ENCODE data around the gene THOC6. TPM values are rescaled to one million over a fixed set of nuclear protein-coding genes. Genes with fewer than 3 reads are reported as not detected.

Gene THOC6
- total RNA-seq, 2 donors from 2014 or later, result 45.8 to 52.4 TPM

DNA sequence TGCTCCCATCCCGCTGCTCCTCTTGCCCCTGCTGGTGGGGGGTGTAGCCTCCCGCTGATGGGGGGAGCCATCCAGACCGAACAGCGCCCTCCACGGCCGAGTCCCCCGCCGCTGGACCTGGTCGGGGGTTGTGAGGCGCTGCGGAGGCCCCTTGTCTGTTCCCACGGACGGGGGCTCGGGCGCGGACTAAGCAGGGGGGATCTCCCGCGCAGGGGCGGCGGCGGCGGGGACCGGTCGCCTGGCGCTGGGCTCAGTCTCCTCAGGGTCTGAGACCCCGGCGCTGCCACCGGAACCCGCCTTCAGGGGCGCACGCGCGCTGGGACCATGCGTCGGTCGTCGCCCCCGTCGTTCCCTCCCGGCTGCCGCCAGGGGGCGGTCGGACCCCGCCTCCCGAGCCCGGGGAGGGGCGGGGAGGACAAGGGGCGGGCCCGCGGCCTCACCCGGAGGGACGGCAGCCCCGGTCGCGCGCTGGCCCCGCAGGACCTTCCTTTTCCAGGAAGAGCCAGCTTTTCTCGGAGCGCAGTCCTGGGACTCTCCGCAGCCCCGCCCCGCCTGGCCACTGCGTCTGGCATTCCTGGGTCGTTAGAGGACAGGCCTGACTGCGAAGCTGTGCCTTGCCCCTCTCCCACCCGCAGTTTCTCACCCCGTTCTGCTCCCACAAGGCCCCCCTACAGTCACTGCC lies 35.3 kb downstream of the THOC6 start:
- TF ChIP-seq, protein P1, sequence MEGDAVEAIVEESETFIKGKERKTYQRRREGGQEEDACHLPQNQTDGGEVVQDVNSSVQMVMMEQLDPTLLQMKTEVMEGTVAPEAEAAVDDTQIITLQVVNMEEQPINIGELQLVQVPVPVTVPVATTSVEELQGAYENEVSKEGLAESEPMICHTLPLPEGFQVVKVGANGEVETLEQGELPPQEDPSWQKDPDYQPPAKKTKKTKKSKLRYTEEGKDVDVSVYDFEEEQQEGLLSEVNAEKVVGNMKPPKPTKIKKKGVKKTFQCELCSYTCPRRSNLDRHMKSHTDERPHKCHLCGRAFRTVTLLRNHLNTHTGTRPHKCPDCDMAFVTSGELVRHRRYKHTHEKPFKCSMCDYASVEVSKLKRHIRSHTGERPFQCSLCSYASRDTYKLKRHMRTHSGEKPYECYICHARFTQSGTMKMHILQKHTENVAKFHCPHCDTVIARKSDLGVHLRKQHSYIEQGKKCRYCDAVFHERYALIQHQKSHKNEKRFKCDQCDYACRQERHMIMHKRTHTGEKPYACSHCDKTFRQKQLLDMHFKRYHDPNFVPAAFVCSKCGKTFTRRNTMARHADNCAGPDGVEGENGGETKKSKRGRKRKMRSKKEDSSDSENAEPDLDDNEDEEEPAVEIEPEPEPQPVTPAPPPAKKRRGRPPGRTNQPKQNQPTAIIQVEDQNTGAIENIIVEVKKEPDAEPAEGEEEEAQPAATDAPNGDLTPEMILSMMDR (conservative IDR thresholded peaks at IDR 0.05), result peak; percentile 91
- Mint-ChIP-seq H3K27me3 (ENCODE audit: insufficient read depth) (peaks cover 27% of the 10 kb centered on the region), H3K9me3 (no peaks in the 10 kb centered on the region), H3K4me3 (peak overlapping the region; percentile 72), H3K4me1 (peaks cover 7% of the 10 kb centered on the region), H3K27ac (peak overlapping the region; percentile 94), H3K36me3 (ENCODE audit: low read depth) (peaks cover 9% of the 10 kb centered on the region)
- Histone ChIP-seq H3K36me3 (ENCODE audit: control insufficient read depth, insufficient read depth, low read length) (no peaks in the 10 kb centered on the region), H3K4me3 (ENCODE audit: low read length) (peak overlapping the region; percentile 81), H3K27ac (ENCODE audit: low read depth, low read length) (no peak overlapping the region), H3K9ac (ENCODE audit: extremely low read depth, low read length, poor library complexity, severe bottlenecking) (peak overlapping the region; percentile 25), H3K27me3 (ENCODE audit: control insufficient read depth, insufficient read depth, low read length, poor library complexity, severe bottlenecking) (peaks cover 4% of the 10 kb centered on the region), H3K4me1 (ENCODE audit: control insufficient read depth, insufficient read depth, low read length) (no peaks in the 10 kb centered on the region), H3K9me3 (ENCODE audit: control insufficient read depth, low read length) (no peaks in the 10 kb centered on the region)
- peak; percentile 97 for DNase-seq
- WGBS, 2 experiments (ENCODE audit: insufficient coverage in 1 of 2, insufficient read length in 1 of 2), result 0 to 1% methylated on average over 18 to 67 of the region's 67 CpGs

DNA sequence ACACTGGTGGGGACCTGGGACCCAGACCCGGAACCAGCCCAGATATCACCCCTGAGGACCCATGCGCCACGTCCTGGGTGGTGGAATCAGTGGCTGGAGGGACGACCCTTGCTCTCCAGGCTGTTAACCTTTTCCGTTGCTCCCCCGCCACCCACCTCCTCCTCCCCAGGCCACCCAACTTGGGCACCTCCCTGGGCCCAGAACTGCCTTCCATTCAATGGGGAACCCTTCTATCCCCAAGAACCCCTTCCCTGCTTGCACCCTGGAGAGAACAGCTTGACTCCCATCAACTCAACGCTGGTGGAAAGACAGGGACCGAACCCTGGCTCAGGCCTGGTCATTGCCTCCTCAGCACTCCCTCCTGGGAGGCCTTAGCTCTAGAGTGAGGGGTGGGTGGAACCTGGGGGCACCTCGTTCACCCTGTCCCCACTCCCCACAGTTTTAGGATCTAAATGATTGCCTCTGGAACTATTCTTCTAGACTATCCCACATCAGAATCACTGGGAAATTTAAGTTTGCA lies 35.9 kb downstream of the THOC6 start:
- 76 to 84% methylated on average over 5 to 9 of the region's 9 CpGs for WGBS, 2 experiments (ENCODE audit: insufficient coverage in 1 of 2, insufficient read length in 1 of 2)
- H3K4me3 ChIP-seq (ENCODE audit: low read length), result peak overlapping the region; percentile 81
- H3K9ac ChIP-seq (ENCODE audit: extremely low read depth, low read length, poor library complexity, severe bottlenecking), result peak overlapping the region; percentile 25

GRCh38 chr16:3060339-3061127 lies 36.7 kb downstream of the THOC6 start:
- TF ChIP-seq, protein P1 (conservative IDR thresholded peaks at IDR 0.05), result no peak
- peaks cover 7% of the 10 kb centered on the region for H3K4me1 Mint-ChIP-seq
- H3K4me3 Mint-ChIP-seq, result peak overlapping the region; percentile 72
- Histone ChIP-seq H3K27ac (ENCODE audit: low read depth, low read length) (no peak overlapping the region), H3K27me3 (ENCODE audit: control insufficient read depth, insufficient read depth, low read length, poor library complexity, severe bottlenecking) (peaks cover 4% of the 10 kb centered on the region), H3K9me3 (ENCODE audit: control insufficient read depth, low read length) (no peaks in the 10 kb centered on the region), H3K9ac (ENCODE audit: extremely low read depth, low read length, poor library complexity, severe bottlenecking) (no peak overlapping the region), H3K36me3 (ENCODE audit: control insufficient read depth, insufficient read depth, low read length) (no peaks in the 10 kb centered on the region), H3K4me1 (ENCODE audit: control insufficient read depth, insufficient read depth, low read length) (no peaks in the 10 kb centered on the region), H3K4me3 (ENCODE audit: low read length) (no peak overlapping the region)
- H3K9me3 Mint-ChIP-seq, result no peaks in the 10 kb centered on the region
- WGBS, 2 experiments (ENCODE audit: insufficient coverage in 1 of 2, insufficient read length in 1 of 2), result 86 to 91% methylated on average over 8 to 13 of the region's 14 CpGs
- peaks cover 1% of the 10 kb centered on the region for H3K36me3 Mint-ChIP-seq (ENCODE audit: low read depth)
- H3K27ac Mint-ChIP-seq, result no peak overlapping the region
- peaks cover 23% of the 10 kb centered on the region for H3K27me3 Mint-ChIP-seq (ENCODE audit: insufficient read depth)
- no peak for DNase-seq

More for the DNA sequence above, 35.9 kb downstream of the THOC6 start:
- peaks cover 4% of the 10 kb centered on the region for H3K27me3 ChIP-seq (ENCODE audit: control insufficient read depth, insufficient read depth, low read length, poor library complexity, severe bottlenecking)
- TF ChIP-seq, protein P1 (conservative IDR thresholded peaks at IDR 0.05), result no peak
- Mint-ChIP-seq H3K27me3 (ENCODE audit: insufficient read depth) (peaks cover 24% of the 10 kb centered on the region), H3K4me3 (peak overlapping the region; percentile 72), H3K27ac (peak overlapping the region; percentile 94), H3K36me3 (ENCODE audit: low read depth) (peaks cover 6% of the 10 kb centered on the region), H3K4me1 (peaks cover 7% of the 10 kb centered on the region), H3K9me3 (no peaks in the 10 kb centered on the region)
- H3K27ac ChIP-seq (ENCODE audit: low read depth, low read length), result no peak overlapping the region
- H3K36me3 ChIP-seq (ENCODE audit: control insufficient read depth, insufficient read depth, low read length), result no peaks in the 10 kb centered on the region
- H3K4me1 ChIP-seq (ENCODE audit: control insufficient read depth, insufficient read depth, low read length), result no peaks in the 10 kb centered on the region
- H3K9me3 ChIP-seq (ENCODE audit: control insufficient read depth, low read length), result no peaks in the 10 kb centered on the region
- no peak for DNase-seq

All from endodermal cell (in vitro differentiated cells).